GM12801 (cell line): ENCODE data around the gene DLG2.

ENCODE experiments used
- TF ChIP-seq, protein P1 (sequence below): IDR thresholded peaks from one replicate; pipeline ENCODE4 v1.5.1; 2011; ENCODE audit warnings: control low read depth; ENCODE audit not compliant: insufficient read length; ENCODE audit errors: extremely low read depth

DLG2 gene

GRCh38 chr11:84871116-84871515, 756.0 kb downstream of the DLG2 start:
- TF ChIP-seq, protein P1, sequence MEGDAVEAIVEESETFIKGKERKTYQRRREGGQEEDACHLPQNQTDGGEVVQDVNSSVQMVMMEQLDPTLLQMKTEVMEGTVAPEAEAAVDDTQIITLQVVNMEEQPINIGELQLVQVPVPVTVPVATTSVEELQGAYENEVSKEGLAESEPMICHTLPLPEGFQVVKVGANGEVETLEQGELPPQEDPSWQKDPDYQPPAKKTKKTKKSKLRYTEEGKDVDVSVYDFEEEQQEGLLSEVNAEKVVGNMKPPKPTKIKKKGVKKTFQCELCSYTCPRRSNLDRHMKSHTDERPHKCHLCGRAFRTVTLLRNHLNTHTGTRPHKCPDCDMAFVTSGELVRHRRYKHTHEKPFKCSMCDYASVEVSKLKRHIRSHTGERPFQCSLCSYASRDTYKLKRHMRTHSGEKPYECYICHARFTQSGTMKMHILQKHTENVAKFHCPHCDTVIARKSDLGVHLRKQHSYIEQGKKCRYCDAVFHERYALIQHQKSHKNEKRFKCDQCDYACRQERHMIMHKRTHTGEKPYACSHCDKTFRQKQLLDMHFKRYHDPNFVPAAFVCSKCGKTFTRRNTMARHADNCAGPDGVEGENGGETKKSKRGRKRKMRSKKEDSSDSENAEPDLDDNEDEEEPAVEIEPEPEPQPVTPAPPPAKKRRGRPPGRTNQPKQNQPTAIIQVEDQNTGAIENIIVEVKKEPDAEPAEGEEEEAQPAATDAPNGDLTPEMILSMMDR: no peak

GRCh38 chr11:84870486-84870885, 756.7 kb downstream of the DLG2 start:
- TF ChIP-seq, protein P1: no peak

- TF ChIP-seq, protein P1: no peak
Observed at GRCh38 chr11:84866922-84867321, 760.2 kb downstream of the DLG2 start.

DNA sequence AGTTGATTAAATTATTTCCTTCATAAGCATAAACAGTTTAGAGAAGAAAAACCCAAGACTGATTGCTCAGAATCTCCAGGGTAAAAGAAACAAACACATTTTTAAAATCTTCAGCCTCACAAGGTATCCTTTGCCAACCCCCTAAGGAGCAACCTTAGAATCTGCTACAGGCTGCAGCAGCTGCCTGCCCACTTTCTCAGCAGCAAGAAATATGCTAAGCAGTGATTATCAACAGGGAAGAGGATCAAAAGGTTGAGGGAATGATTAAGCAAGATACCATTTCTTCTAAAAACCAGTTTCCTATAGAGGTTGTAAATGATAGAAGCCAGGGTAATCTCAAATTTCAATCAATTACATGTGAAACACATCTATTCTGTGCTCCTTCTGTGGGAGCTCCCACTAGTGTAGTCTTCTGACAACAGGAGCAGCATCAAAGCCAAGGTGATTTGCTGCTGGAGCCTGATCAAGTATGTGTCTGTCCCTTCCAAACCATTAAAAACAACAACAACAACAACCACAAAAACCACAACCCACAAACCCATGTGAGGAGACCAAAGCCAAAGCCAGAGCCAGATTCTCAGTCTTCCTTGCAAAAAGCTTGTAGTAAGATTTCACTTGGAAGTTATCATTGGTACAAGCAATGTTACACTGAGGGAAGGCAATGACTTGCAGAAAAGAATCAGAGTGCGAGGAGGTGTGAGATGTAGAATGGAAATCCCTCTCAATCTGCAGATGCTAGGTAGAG, 761.2 kb downstream of the DLG2 start:
- TF ChIP-seq, protein P1: no peak

DNA sequence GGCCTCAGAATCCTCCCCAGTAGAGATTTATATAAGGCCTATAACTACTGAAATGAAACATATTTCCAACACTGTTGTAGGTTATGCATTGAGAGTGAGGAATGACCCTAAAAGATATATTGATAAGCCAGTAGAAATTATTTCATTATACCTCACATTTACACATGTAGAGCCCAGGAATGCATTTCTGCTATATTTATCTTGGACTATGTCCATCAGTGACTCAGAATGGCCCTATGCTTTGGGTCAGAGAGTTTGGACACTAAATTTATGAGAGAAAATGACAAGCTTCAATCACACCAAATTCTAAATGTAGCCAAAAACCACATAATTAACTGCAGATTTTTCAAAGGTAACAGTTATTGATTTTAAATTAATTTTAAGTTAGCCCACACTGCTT, 761.9 kb downstream of the DLG2 start:
- TF ChIP-seq, protein P1: no peak

- TF ChIP-seq, protein P1: no peak
Observed at GRCh38 chr11:84857746-84858145, 769.4 kb downstream of the DLG2 start.

DNA sequence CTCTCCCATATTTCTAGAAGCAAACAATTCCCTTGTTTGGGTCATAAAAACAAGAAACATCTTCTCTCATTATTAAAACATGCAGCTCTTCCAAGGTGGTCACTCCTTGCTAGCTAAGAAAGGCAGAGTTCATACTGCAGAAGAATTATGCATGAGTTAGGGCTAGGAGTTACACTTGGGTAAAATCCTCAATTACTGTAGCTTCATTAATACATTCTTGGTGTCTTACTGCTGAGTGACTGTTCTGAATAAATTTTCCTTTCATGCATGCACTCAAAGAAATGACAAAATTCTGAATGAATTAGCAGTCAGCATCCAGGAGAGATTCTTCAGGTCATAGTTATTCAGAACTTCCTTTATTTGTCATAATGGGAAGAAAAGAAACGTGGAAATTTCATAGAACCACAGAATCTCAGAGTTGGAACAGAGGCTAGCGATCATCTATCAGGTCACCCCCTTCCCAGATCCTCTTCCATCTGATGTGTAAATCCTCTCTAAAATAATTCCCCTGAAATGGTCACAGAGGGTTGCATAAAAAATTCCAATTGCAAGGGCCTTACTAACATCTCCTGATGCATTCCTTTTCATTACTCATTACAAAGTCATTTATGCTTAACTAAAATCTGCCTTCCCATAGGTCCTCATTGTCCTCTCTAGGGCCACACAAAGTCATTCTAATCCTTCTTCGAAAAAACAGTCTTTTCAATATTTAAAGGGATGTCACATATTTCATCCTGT, 771.5 kb downstream of the DLG2 start:
- TF ChIP-seq, protein P1: no peak
